ENCODE data around the gene CLNK. TPM values are rescaled to one million over a fixed set of nuclear protein-coding genes. Genes with fewer than 3 reads are reported as not detected.

The CLNK gene
- total and polyA plus RNA-seq, 2 of the 8 experiments (the other 6 are each of a cell fraction or from before 2014, with no cell fraction given) = not detected

DNA sequence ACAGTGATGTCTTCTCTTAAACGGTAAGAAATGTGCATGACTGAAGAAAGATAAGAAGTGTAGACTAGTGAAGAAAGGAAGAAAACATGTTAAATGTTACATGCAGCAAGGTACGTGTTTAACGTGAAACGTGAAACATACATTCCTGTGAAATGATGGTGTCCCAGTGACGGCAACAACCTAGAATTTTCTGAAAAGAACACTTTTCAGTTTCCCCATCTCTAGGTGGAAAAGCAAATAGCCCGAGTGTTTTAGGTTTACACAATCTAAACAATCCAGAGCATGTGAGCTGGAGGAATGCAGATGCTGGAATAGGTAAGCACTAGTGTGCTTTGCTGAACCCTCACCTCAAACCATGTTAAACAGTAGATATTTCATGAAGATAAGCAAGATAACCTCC lies 60.7 kb downstream of the CLNK start:
- no peak for DNase-seq (ENCODE audit: low read depth in 1 of 2, low spot score in 2 of 2)
- Histone ChIP-seq H3K18ac (ENCODE audit: extremely low read depth, low read length) (no peak overlapping the region), H3K79me1 (ENCODE audit: low read depth, low read length) (no peaks in the 10 kb centered on the region; the same call in 1 of the 2 replicates), H4K20me1 (replicated peaks in 1 of 2; ENCODE audit: control insufficient read depth in 1 of 2, insufficient read depth in 2 of 2, low read length in 2 of 2) (no peaks in the 10 kb centered on the region), H4K91ac (replicated peaks; ENCODE audit: insufficient read length, low read length) (no peak overlapping the region), H3K56ac (replicated peaks; ENCODE audit: insufficient read length, low read depth, low read length) (no peak overlapping the region), H3K4ac (replicated peaks; ENCODE audit: insufficient read length, low read depth, low read length) (no peak overlapping the region), H2BK20ac (ENCODE audit: low read length) (no peak overlapping the region), H3K9ac (replicated peaks in 1 of 4; ENCODE audit: extremely low read depth in 1 of 4, low read depth in 3 of 4, low read length in 3 of 4) (no peak overlapping the region), H4K5ac (ENCODE audit: insufficient read length, low read depth, low read length) (no peak overlapping the region), H4K8ac (ENCODE audit: extremely low read depth, insufficient read depth, low read length) (no peak overlapping the region), H3K23ac (ENCODE audit: insufficient read length) (no peak overlapping the region), H3K23me2 (ENCODE audit: low read depth, low read length) (no peaks in the 10 kb centered on the region), H2BK5ac (ENCODE audit: low read depth, low read length) (no peak overlapping the region), H2BK15ac (ENCODE audit: low read length) (no peak overlapping the region), H3K36me3 (ENCODE audit: control insufficient read depth in 2 of 4, insufficient read depth in 4 of 4, low read length in 3 of 4) (no peaks in the 10 kb centered on the region), H3K27me3 (replicated peaks in 1 of 4; ENCODE audit: control insufficient read depth in 3 of 4, extremely low read depth in 1 of 4, insufficient read depth in 3 of 4, low read length in 3 of 4) (no peaks in the 10 kb centered on the region), H3K9me3 (ENCODE audit: insufficient read depth in 2 of 2, low read depth in 1 of 2, low read length in 1 of 2) (no peaks in the 10 kb centered on the region), H2BK12ac (ENCODE audit: low read depth, low read length) (no peak overlapping the region), H2AK5ac (ENCODE audit: low read depth, low read length) (no peak overlapping the region), H3K27ac (ENCODE audit: low read depth, low read length) (no peak overlapping the region), H3K4me2 (ENCODE audit: insufficient read depth in 1 of 2, low read depth in 2 of 2, low read length in 2 of 2) (no peak overlapping the region), H3K14ac (ENCODE audit: insufficient read length) (no peak overlapping the region), H3K79me2 (ENCODE audit: control insufficient read depth in 1 of 2, insufficient read depth in 2 of 2, low read length in 2 of 2) (no peaks in the 10 kb centered on the region), H2AFZ (ENCODE audit: low read length) (no peak overlapping the region), H3K4me3 (ENCODE audit: extremely low read depth in 1 of 4, insufficient read depth in 2 of 4, low read depth in 3 of 4, low read length in 4 of 4) (no peak overlapping the region), H2BK120ac (replicated peaks; ENCODE audit: low read depth, low read length) (no peak overlapping the region), H3K4me1 (replicated peaks in 1 of 4; ENCODE audit: control insufficient read depth in 3 of 4, insufficient read depth in 4 of 4, low read length in 3 of 4) (no peaks in the 10 kb centered on the region)
- no peak for TF ChIP-seq SP1 (IDR thresholded peaks at IDR 0.05; ENCODE audit: low read depth, low read length)
- ChIA-PET POLR2A (ENCODE audit: partially characterized antibody) (no interaction called here), CTCF (ENCODE audit: partially characterized antibody) (interaction anchor here (0.8 to 1.5 kb wide), 5 partner anchors 13 to 255 kb away, joined by 3 to 7 read pairs (median 4); no protein-coding TSS in a partner anchor)
- FAIRE-seq = no peak
- WGBS, 2 experiments (ENCODE audit: extremely low coverage in 1 of 2, insufficient coverage in 1 of 2, insufficient read length in 1 of 2, insufficient replicate concordance in 2 of 2, low coverage in 1 of 2, low lambda C conversion rate in 2 of 2, missing lambda C conversion rate in 1 of 2) = 95% methylated on average over 6 of the region's 6 CpGs; no CpG with 5 or more reads in 1 of the 2 experiments
